GM18867 (cell line): Measurements from ENCODE around the gene BHLHE41.

Experiments
- ATAC-seq: cut with Tn5 transposase; IDR thresholded peaks from one replicate; pipeline ENCODE4 v1.9.1; 2021; ENCODE audit warnings: mild to moderate bottlenecking, moderate library complexity; ENCODE audit not compliant: unreplicated experiment

Gene BHLHE41

GRCh38 chr12:26135010-26135420 lies 10.2 kb upstream of the BHLHE41 start:
- ATAC-seq: no peak

GRCh38 chr12:26134540-26134939 lies 9.7 kb upstream of the BHLHE41 start:
- ATAC-seq: no peak

GRCh38 chr12:26133521-26133920 lies 8.7 kb upstream of the BHLHE41 start:
- no peak for ATAC-seq

- no peak for ATAC-seq
Observed at GRCh38 chr12:26132866-26133265, 8.0 kb upstream of the BHLHE41 start.

- no peak for ATAC-seq
Observed at GRCh38 chr12:26131936-26132335, 7.1 kb upstream of the BHLHE41 start.

- ATAC-seq: no peak
Observed at GRCh38 chr12:26130728-26131127, 5.9 kb upstream of the BHLHE41 start.

GRCh38 chr12:26128168-26128567 lies 3.3 kb upstream of the BHLHE41 start:
- no peak for ATAC-seq

- no peak for ATAC-seq
Observed at GRCh38 chr12:26127404-26127803, 2.6 kb upstream of the BHLHE41 start.

GRCh38 chr12:26126340-26127284 lies 1.8 kb upstream of the BHLHE41 start:
- peak; percentile 48 for ATAC-seq

GRCh38 chr12:26125400-26126339 lies 833 bp upstream of the BHLHE41 start:
- ATAC-seq: peak; percentile 28

- no peak for ATAC-seq
Observed at GRCh38 chr12:26123482-26123980, 1.3 kb downstream of the BHLHE41 start.

GRCh38 chr12:26122681-26123481 lies 2.0 kb downstream of the BHLHE41 start:
- ATAC-seq: peak; percentile 11

GRCh38 chr12:26122061-26122680 lies 2.7 kb downstream of the BHLHE41 start:
- peak; percentile 27 for ATAC-seq

GRCh38 chr12:26121323-26122060 lies 3.3 kb downstream of the BHLHE41 start:
- no peak for ATAC-seq

GRCh38 chr12:26120561-26121274 lies 4.1 kb downstream of the BHLHE41 start:
- no peak for ATAC-seq

- ATAC-seq: peak; percentile 22
Observed at GRCh38 chr12:26119391-26119989, 5.3 kb downstream of the BHLHE41 start.

GRCh38 chr12:26118308-26118707 lies 6.5 kb downstream of the BHLHE41 start:
- no peak for ATAC-seq
